Breast epithelium (tissue), 3 donors: ENCODE measurements around the gene TRPV3.

Source experiments
- CTCF ChIP-seq, 3 donors: fragments of 450-650 bp; IDR thresholded peaks; one replicate each; pipeline ENCODE4 v1.5.1; 2016 to 2017; ENCODE audit warnings: antibody characterized with exemption in 3 of 3, mild to moderate bottlenecking in 3 of 3, moderate library complexity in 3 of 3
- POLR2A ChIP-seq: fragments of 450-650 bp; IDR thresholded peaks from one replicate; pipeline ENCODE4 v1.6.1; 2016; ENCODE audit warnings: antibody characterized with exemption, mild to moderate bottlenecking, moderate library complexity

GRCh38 chr17:3475251-3475685 lies 82.3 kb downstream of the TRPV3 start:
- TF ChIP-seq CTCF (IDR thresholded peaks at IDR 0.05) (no peak), POLR2A (no peak)
